RWPE2 (cell line): Measurements from ENCODE around the gene RARRES1.

ENCODE experiments used
- ATAC-seq: fragments of 200-7000 bp; cut with Tn5 transposase; 3 replicates; pipeline ENCODE4 v1.9.1; 2021; ENCODE audit warnings: low read depth
- DNase-seq: peaks from one replicate; pipeline ENCODE4 v3.0.0-alpha.2; 2020; ENCODE audit warnings: low spot score
- H3K27ac ChIP-seq: fragments of 450-650 bp; 2 replicates; pipeline ENCODE4 v1.5.1; 2017; ENCODE audit warnings: mild to moderate bottlenecking; ENCODE audit not compliant: poor library complexity, severe bottlenecking
- H3K27me3 ChIP-seq: fragments of 250-450 bp; sonication (Bioruptor Pico); 2 replicates; pipeline ENCODE4 v1.5.1; 2021; ENCODE audit warnings: mild to moderate bottlenecking, moderate library complexity; ENCODE audit not compliant: insufficient read depth, poor library complexity, severe bottlenecking
- H3K36me3 ChIP-seq: fragments of 250-450 bp; sonication (Bioruptor Pico); 2 replicates; pipeline ENCODE4 v1.5.1; 2020; ENCODE audit warnings: low read depth, mild to moderate bottlenecking, moderate library complexity
- H3K4me1 ChIP-seq: fragments of 250-450 bp; sonication (Bioruptor Pico); 2 replicates; pipeline ENCODE4 v1.5.1; 2021; ENCODE audit warnings: mild to moderate bottlenecking, moderate library complexity; ENCODE audit not compliant: insufficient read depth, poor library complexity, severe bottlenecking
- H3K4me3 ChIP-seq: fragments of 250-450 bp; sonication (Bioruptor Pico); 2 replicates; pipeline ENCODE4 v1.5.1; 2021; ENCODE audit warnings: mild to moderate bottlenecking, moderate library complexity; ENCODE audit not compliant: severe bottlenecking
- H3K9me3 ChIP-seq: fragments of 250-450 bp; sonication (Bioruptor Pico); 2 replicates; pipeline ENCODE4 v1.5.1; 2021; ENCODE audit warnings: mild to moderate bottlenecking, moderate library complexity; ENCODE audit not compliant: severe bottlenecking
- CTCF ChIP-seq: fragments of 450-650 bp; IDR thresholded peaks from one replicate; pipeline ENCODE4 v1.5.1; 2017; ENCODE audit warnings: mild to moderate bottlenecking, moderate library complexity; ENCODE audit not compliant: poor library complexity, severe bottlenecking

The RARRES1 gene

DNA sequence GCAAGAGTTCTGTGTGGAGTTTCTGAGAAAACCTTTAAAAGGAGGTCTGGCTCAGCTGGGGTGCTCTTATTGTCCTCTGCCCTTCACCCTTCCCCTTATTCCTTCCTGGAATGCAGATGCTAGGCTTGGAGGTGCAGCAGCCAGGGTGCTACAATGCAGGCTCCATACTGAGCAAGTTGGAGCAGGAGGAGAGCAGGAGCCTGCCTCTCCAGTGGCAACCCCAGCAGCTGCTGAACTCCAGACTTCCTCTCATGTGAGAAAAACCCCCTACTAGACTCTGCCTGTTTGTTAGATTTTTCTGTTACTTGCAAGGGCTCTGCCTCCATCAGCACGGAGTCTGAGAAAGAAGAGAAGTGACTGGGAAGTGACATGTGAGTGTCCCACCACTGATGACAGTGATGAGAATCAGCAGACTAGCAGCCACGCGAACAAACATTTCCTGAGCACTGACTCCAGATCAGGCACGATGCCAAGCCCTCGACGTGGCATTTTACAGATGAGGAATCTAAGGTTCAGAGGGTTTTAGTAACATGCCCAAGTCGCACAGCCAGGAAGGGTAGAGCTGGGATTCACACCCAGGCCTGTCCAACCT, 16.1 kb upstream of the RARRES1 start:
- Histone ChIP-seq H3K27me3 (no peaks in the 10 kb centered on the region), H3K27ac (no peak overlapping the region), H3K9me3 (no peaks in the 10 kb centered on the region), H3K4me1 (no peaks in the 10 kb centered on the region), H3K36me3 (no peaks in the 10 kb centered on the region), H3K4me3 (no peak overlapping the region)
- ATAC-seq (no peak), DNase-seq (no peak)
- no peak for TF ChIP-seq CTCF

DNA sequence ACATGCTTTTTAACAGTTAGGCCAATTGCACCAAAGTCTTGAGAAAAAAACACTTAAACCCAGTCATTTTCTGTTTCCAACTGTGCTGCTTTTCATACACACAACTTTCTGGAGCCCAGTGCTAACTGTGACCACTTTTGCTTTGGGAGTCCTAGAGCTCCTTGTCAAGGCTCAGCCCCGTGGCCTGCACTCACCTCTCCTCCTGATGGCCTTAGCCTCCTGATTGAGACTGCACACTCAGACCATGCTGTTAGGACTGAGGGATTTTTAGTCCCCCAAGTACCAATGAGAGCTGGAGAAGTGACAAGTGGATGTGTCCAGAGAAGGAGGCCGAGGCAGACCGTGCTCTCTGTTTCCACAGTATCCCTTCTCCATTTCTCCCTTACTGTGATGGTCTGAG, 15.2 kb upstream of the RARRES1 start:
- no peaks in the 10 kb centered on the region for H3K4me1 ChIP-seq
- no peak overlapping the region for H3K4me3 ChIP-seq
- no peak for TF ChIP-seq CTCF
- DNase-seq, result no peak
- no peaks in the 10 kb centered on the region for H3K9me3 ChIP-seq
- no peaks in the 10 kb centered on the region for H3K36me3 ChIP-seq
- H3K27ac ChIP-seq, result no peak overlapping the region
- no peak; the same call in 2 of the 3 replicates for ATAC-seq
- H3K27me3 ChIP-seq, result no peaks in the 10 kb centered on the region

DNA sequence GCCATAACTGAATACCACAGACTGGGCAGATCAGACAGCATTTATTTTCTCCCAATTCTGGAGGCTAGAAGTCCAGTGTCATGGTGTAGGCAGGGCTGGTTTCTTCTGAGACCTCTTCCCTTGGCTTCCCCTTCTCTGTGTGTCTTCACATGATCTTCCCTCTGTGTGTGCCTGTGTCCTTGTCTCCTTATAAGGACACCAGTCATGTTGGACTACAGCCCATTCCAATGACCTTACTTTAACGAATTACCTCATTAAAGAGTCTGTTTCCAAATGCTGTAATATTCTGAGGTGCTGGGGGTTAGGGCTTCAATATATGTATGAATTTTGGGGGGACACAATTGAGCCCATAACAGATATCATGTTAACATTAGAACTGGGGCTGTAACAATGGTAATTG, 13.3 kb upstream of the RARRES1 start:
- H3K4me3 ChIP-seq, result no peak overlapping the region
- no peaks in the 10 kb centered on the region for H3K4me1 ChIP-seq
- no peak overlapping the region for H3K27ac ChIP-seq
- no peak for ATAC-seq
- no peak for DNase-seq
- H3K27me3 ChIP-seq, result no peaks in the 10 kb centered on the region
- H3K9me3 ChIP-seq, result no peaks in the 10 kb centered on the region
- no peaks in the 10 kb centered on the region for H3K36me3 ChIP-seq
- TF ChIP-seq CTCF, result no peak

- no peaks in the 10 kb centered on the region for H3K9me3 ChIP-seq
- no peak overlapping the region for H3K4me3 ChIP-seq
- H3K27me3 ChIP-seq, result no peaks in the 10 kb centered on the region
- TF ChIP-seq CTCF, result no peak
- no peaks in the 10 kb centered on the region for H3K36me3 ChIP-seq
- DNase-seq (no peak), ATAC-seq (no peak)
- no peak overlapping the region for H3K27ac ChIP-seq
- no peaks in the 10 kb centered on the region for H3K4me1 ChIP-seq
These were observed 12.5 kb upstream of the RARRES1 start for GRCh38 chr3:158744567-158745288.
